GM10248 (cell line): ENCODE data around the gene ZNF775.

Experiments used
- CTCF ChIA-PET: fragments of 300-600 bp; sonication (Branson Sonifier 250); formaldehyde crosslinking; extraction: SDS; loops from one replicate; lab custom pipeline; 2021; ENCODE audit warnings: antibody characterized with exemption; lab: Yijun Ruan, JAX
- POLR2A ChIA-PET: fragments of 350-650 bp; sonication (Branson Sonifier 250); formaldehyde crosslinking; extraction: SDS; loops from one replicate; lab custom pipeline; 2020; ENCODE audit warnings: antibody characterized with exemption; lab: Yijun Ruan, JAX
- DNase-seq: peaks from one replicate; pipeline ENCODE4 v3.0.0; 2012; ENCODE audit errors: extremely low spot score
- TF ChIP-seq, protein P1 (sequence below): IDR thresholded peaks from 2 replicates; pipeline ENCODE4 v1.5.1; 2012; ENCODE audit warnings: mild to moderate bottlenecking, low read depth; ENCODE audit errors: extremely low read depth, missing control alignments, control extremely low read depth

The ZNF775 gene

DNA sequence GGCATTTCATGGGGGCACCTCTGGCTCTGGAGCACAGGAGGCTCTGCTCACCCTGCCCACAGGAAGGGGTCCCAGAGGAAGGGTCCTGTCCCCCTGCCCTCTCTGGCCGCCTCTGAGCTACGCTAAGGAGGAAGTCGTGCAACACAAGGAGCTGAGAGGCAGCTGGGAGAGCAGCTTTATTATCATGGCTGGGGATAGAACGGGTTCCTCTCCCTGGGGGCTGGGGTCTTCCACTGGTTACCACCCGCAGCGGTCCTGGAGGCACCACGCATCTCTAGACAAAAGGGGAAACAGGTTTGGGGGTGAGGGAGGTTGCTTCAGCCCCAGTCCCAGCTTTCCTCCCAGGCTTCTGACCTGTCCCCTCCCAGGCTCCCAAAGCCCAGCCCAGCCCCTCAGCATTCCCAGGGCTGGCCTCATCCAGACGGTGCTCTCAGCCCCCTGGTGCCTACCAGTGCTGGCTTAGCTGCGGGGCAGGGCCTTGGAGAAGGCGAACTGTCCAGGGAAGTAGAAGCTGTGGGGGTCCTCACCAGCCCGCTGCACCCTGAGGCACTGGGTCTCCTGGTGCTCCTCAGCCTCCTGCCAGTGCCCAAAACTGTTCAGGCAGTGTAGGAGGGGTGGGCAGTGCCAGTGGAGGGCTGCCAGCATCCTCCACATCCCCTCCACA lies 40.8 kb upstream of the ZNF775 start:
- CTCF ChIA-PET: interaction anchor here (1.2 to 1.8 kb wide), 2 partner anchors 11 to 18 kb away, joined by 3 to 7 read pairs; no protein-coding TSS in a partner anchor
- POLR2A ChIA-PET: interaction anchor here (0.5 kb wide), 1 partner anchor 12 kb away, joined by 11 read pairs; no protein-coding TSS in a partner anchor
- TF ChIP-seq, protein P1, sequence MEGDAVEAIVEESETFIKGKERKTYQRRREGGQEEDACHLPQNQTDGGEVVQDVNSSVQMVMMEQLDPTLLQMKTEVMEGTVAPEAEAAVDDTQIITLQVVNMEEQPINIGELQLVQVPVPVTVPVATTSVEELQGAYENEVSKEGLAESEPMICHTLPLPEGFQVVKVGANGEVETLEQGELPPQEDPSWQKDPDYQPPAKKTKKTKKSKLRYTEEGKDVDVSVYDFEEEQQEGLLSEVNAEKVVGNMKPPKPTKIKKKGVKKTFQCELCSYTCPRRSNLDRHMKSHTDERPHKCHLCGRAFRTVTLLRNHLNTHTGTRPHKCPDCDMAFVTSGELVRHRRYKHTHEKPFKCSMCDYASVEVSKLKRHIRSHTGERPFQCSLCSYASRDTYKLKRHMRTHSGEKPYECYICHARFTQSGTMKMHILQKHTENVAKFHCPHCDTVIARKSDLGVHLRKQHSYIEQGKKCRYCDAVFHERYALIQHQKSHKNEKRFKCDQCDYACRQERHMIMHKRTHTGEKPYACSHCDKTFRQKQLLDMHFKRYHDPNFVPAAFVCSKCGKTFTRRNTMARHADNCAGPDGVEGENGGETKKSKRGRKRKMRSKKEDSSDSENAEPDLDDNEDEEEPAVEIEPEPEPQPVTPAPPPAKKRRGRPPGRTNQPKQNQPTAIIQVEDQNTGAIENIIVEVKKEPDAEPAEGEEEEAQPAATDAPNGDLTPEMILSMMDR: no peak
- no peak for DNase-seq

DNA sequence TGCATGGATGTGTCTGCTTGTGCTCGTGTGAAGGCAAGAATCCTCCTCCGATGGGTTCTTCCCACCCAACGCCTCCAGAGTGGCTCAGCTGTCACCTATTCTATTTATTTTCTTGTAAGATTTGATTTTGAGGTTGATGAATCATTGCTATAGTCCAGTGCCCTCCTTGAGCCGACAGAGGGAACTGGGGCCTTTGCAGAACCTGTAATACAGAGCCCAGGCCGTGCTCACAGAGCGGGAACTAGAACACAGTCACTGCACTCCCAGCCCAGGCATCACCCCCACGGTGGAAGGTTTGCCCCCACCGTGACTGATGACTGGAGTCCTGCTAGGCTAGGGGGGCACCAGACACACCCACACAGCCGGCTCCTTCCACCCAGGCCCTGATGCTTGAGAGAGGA lies 39.7 kb upstream of the ZNF775 start:
- POLR2A ChIA-PET: no interaction called here
- DNase-seq: no peak
- CTCF ChIA-PET: interaction anchor here (1.3 kb wide), 1 partner anchor 10 kb away, joined by 3 read pairs; no protein-coding TSS in a partner anchor
- TF ChIP-seq, protein P1: no peak

DNA sequence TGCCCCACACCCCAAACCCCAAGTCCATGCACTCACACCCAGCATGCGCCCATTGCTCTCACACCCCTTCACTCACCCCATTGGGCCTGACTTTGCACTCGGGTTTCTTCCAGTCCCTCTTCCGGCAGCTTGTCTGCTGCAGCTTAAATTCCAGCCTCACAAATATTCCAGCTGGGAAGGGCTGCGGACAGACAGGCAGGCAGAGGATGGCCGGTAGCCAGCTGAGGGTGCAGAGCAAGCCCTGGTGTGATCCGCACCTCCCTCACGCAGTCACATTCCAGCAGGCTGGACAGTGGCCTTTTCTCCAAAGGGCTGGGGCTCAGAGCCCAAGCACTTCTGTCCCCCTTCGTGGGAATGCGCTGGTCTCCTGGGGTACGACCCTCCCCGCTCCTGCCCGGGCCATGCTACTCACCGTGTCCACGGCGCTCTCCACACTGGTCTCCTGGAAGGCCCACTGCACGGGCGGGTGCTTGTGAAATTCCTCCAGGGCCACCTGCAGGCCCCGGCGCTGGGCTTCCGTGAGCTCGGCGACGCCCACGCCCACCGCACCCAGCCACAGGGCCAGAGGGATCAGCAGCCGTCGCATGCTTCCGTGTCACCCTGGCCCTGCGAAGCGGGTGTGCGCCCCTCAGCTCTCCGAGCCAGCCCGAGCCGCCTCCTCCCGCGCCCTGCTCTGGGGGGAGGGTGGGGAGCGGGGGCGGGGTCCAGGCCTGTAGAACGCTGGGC lies 38.9 kb upstream of the ZNF775 start:
- TF ChIP-seq, protein P1: no peak
- no peak for DNase-seq
- ChIA-PET POLR2A (interaction anchor here (1.1 kb wide), 1 partner anchor 14 kb away, joined by 4 read pairs; no protein-coding TSS in a partner anchor), CTCF (interaction anchor here (1.3 kb wide), 1 partner anchor 11 kb away, joined by 3 read pairs; no protein-coding TSS in a partner anchor)

DNA sequence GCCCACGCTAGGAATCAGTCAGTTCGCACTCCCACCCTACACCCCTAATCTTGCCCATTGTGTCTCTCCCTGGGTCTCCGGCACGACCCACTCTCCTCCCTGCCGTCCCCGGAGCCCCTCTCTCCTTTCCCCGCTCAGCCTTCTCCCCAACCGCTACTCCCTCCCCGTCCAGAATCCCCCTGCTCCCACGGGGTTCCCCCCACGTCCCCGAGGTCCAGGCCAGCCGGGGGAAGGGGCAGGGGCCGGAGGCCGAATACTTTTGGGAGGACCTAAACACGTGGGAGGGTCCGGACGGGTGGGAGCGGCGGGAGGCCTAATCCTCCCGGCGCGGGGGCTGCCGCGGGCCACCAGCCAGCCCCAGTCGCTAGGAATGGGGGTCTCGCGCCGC lies 38.3 kb upstream of the ZNF775 start:
- CTCF ChIA-PET: interaction anchor here (1.3 kb wide), 1 partner anchor 12 kb away, joined by 3 read pairs; no protein-coding TSS in a partner anchor
- no peak for DNase-seq
- POLR2A ChIA-PET: interaction anchor here (1.1 kb wide), 1 partner anchor 14 kb away, joined by 4 read pairs; no protein-coding TSS in a partner anchor
- TF ChIP-seq, protein P1: no peak

DNA sequence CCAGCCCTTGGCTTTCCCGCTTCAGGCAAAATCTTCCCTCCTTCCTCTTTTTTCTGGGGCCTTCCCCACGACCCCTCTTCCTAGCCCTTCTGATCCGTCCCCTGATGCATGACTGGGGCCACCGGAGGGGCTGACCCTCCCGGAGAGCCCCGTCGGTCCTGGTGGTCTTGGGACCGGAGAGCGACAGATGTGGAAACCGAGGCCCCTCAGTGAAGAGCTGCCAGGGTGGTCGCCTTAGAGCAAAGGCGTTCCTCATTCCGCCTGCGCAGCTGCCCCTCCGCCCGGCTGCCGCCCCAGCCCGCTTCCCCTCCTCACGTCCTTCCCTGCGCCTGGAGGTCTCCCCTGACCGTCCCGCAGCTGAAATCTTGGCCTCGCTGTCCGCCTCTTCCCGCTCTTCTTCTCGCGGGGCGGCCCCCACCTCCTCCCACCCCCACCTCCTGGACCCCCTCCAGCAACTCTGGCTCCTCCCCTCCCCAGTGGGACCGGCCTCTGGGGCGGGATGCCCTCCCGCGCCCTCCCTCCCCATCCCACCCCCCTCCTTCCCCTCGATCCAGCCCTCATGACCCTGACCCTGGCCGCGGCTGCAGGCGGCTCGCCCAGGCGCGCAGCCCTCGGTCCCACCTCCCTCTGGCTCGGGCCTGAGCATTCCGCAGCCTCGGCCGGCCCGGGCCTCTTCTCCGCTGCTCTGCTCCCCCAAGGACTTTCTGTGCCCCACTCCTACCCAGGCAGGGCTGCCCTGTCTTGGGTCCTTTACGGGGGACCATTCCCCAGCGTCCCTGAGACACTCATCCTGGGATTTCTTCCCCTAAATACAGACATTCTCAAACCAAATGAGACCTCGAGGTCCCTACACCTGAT lies 37.6 kb upstream of the ZNF775 start, which contains the start of gene RARRES2:
Gene RARRES2, minus strand, starts transcription at position 367 of the 858 bp plus-strand sequence. CDS start 1,020 bp downstream, outside the sequence.
- ChIA-PET CTCF (no interaction called here), POLR2A (no interaction called here)
- DNase-seq: no peak
- TF ChIP-seq, protein P1: no peak

DNA sequence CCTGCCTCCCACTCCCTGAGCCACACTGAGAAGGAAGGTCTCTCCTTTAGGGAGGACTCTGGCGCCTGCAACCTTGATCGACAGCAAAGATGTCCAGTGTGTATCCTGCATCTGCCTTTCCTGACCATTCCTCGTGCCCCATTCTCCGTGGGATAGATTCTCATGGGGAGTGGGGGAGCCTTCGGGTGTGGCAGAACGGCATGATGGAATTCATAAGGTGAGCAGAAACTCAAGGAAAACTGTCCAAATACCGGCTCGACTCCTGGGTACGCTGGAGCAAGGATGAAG lies 37.1 kb upstream of the ZNF775 start:
- ChIA-PET POLR2A (no interaction called here), CTCF (no interaction called here)
- TF ChIP-seq, protein P1: no peak
- DNase-seq: no peak
